Endothelial cell of umbilical vein (primary cell): ENCODE data around the gene NKX2-4. TPM values are rescaled to one million over a fixed set of nuclear protein-coding genes. Genes with fewer than 3 reads are reported as not detected.

Experiments used
- BruUV-seq: library from RNA; stranded (reverse); fragments of 400-500 nt; replicated peaks from 2 replicates; lab custom pipeline; 2021; lab: Mats Ljungman, UMichigan
- CTCF ChIA-PET: fragments of 300-600, 350-600 bp; sonication (Branson Sonifier 250); formaldehyde crosslinking; loops from one replicate; lab custom pipeline; 2021; ENCODE audit warnings: antibody characterized with exemption, inconsistent platforms; lab: Charles Lee
- POLR2A ChIA-PET: fragments of 300-600, 350-600 bp; sonication (Branson Sonifier 250); formaldehyde crosslinking; loops from one replicate; lab custom pipeline; 2021; ENCODE audit warnings: antibody characterized with exemption, inconsistent platforms; lab: Charles Lee
- DNase-seq: peaks from one replicate; pipeline ENCODE4 v3.0.0-alpha.2; 2011; ENCODE audit warnings: low read depth, low spot score
- FAIRE-seq: peaks from 2 replicates; lab custom pipeline; 2011; peaks lifted over from hg19 to GRCh38; lab: Jason Lieb, UNC
- H2AFZ ChIP-seq: 2 replicates; pipeline ENCODE4 v1.6.0; 2012; ENCODE audit warnings: low read depth, low read length, control low read depth, inconsistent platforms
- H3K27ac ChIP-seq: 2 replicates; pipeline ENCODE4 v1.5.1; 2011; ENCODE audit warnings: low read depth, mild to moderate bottlenecking, control low read depth, low read length, moderate library complexity; ENCODE audit not compliant: insufficient read depth
- H3K27me3 ChIP-seq, 2 experiments: 2 replicates each; pipeline versions ENCODE4 v1.6.0 to v1.6.1; 2011; ENCODE audit warnings: low read length in 2 of 2, mixed read lengths in 1 of 2; ENCODE audit not compliant: control insufficient read depth in 2 of 2, insufficient read depth in 2 of 2
- H3K36me3 ChIP-seq, 2 experiments: 2 replicates in 1 of 2; 3 replicates in 1 of 2; pipeline ENCODE4 v1.5.1; 2011; ENCODE audit warnings: low read length in 2 of 2, mild to moderate bottlenecking in 1 of 2, moderate library complexity in 1 of 2; ENCODE audit not compliant: control insufficient read depth in 2 of 2, insufficient read depth in 2 of 2; ENCODE audit errors: extremely low read depth in 1 of 2
- H3K4me1 ChIP-seq: 3 replicates; pipeline ENCODE4 v1.5.1; 2011; ENCODE audit warnings: mild to moderate bottlenecking, low read length; ENCODE audit not compliant: control insufficient read depth, insufficient read depth; ENCODE audit errors: extremely low read depth
- H3K4me2 ChIP-seq: 2 replicates; pipeline ENCODE4 v1.6.1; 2011; ENCODE audit warnings: low read length, control low read depth, mixed read lengths; ENCODE audit not compliant: insufficient read depth
- H3K4me3 ChIP-seq, 3 experiments: fragments of 200-600 bp in 1 of 3; sonication (generic), shearing (Covaris generic) in 1 of 3; replicated peaks in 1 of 3; 2 replicates each; pipeline ENCODE4 v1.5.1; 2011 to 2016; ENCODE audit warnings: control low read depth in 3 of 3, low read length in 3 of 3, mild to moderate bottlenecking in 2 of 3, inconsistent platforms in 1 of 3, low read depth in 1 of 3, moderate library complexity in 1 of 3; ENCODE audit not compliant: insufficient read depth in 1 of 3
- H3K79me2 ChIP-seq: 2 replicates; pipeline ENCODE4 v1.6.0; 2012; ENCODE audit warnings: low read length, inconsistent platforms; ENCODE audit not compliant: control insufficient read depth, insufficient read depth
- H3K9ac ChIP-seq: replicated peaks from 2 replicates; pipeline ENCODE3; 2011; ENCODE audit warnings: low read length, control low read depth; ENCODE audit not compliant: insufficient read depth; ENCODE audit errors: extremely low read depth
- H3K9me1 ChIP-seq: replicated peaks from 3 replicates; pipeline ENCODE4 v1.6.0; 2011; ENCODE audit warnings: mild to moderate bottlenecking, low read length; ENCODE audit not compliant: control insufficient read depth, insufficient read depth; ENCODE audit errors: extremely low read depth
- H3K9me3 ChIP-seq: replicated peaks from 2 replicates; pipeline ENCODE4 v1.5.1; 2012; ENCODE audit warnings: low read length, inconsistent platforms; ENCODE audit not compliant: control insufficient read depth, insufficient read depth
- H4K20me1 ChIP-seq: replicated peaks from 2 replicates; pipeline ENCODE3; 2011; ENCODE audit warnings: mild to moderate bottlenecking, low read length; ENCODE audit not compliant: control insufficient read depth, insufficient read depth; ENCODE audit errors: extremely low read depth
- CTCF ChIP-seq, 2 donors: IDR thresholded peaks; 1 replicate in 1 of 2; 2 replicates in 1 of 2; pipeline ENCODE4 v1.5.1; 2011; ENCODE audit warnings: low read length in 2 of 2, mild to moderate bottlenecking in 2 of 2, moderate library complexity in 2 of 2, control low read depth in 1 of 2, inconsistent platforms in 1 of 2, low read depth in 1 of 2; ENCODE audit not compliant: insufficient read depth in 1 of 2; ENCODE audit errors: extremely low read depth in 1 of 2
- EZH2 ChIP-seq: IDR thresholded peaks from 2 replicates; pipeline ENCODE4 v1.6.1; 2012; ENCODE audit warnings: borderline replicate concordance, low read depth, mild to moderate bottlenecking, moderate library complexity, low read length, inconsistent platforms; ENCODE audit not compliant: severe bottlenecking
- FOS ChIP-seq: IDR thresholded peaks from 2 replicates; pipeline ENCODE4 v1.6.1; 2011; ENCODE audit warnings: mild to moderate bottlenecking, low read length, moderate library complexity, borderline replicate concordance; ENCODE audit not compliant: insufficient read depth
- GATA2 ChIP-seq: IDR thresholded peaks from 2 replicates; pipeline ENCODE4 v1.7.0; 2011; ENCODE audit warnings: low read depth, mild to moderate bottlenecking, moderate library complexity, mixed read lengths, low read length; ENCODE audit not compliant: insufficient read length, insufficient read depth
- JUN ChIP-seq: IDR thresholded peaks from 2 replicates; pipeline ENCODE4 v1.6.1; 2011; ENCODE audit warnings: borderline replicate concordance, low read depth; ENCODE audit not compliant: insufficient read length, insufficient read depth
- MYC ChIP-seq: IDR thresholded peaks from one replicate; pipeline ENCODE4 v1.6.1; 2011; ENCODE audit warnings: mild to moderate bottlenecking, low read depth, low read length
- POLR2A ChIP-seq: IDR thresholded peaks from 2 replicates; pipeline ENCODE4 v1.6.1; 2012; ENCODE audit warnings: low read depth, mild to moderate bottlenecking, control low read depth, low read length
- POLR2AphosphoS5 ChIP-seq: IDR thresholded peaks from 2 replicates; pipeline ENCODE4 v1.6.1; 2012; ENCODE audit warnings: low read depth, mild to moderate bottlenecking, control low read depth, low read length, moderate library complexity; ENCODE audit not compliant: insufficient read depth
- dilution Hi-C: fragments of 300-500 bp; cut with MboI; formaldehyde crosslinking; loops from one replicate; pipeline ENCODE4 v1.15.0; 2019; ENCODE audit warnings: low sequenced_read_pairs; ENCODE audit not compliant: extremely low pct_ligation_motif_present
- intact Hi-C: fragments of 100-400 bp; cut with micrococcal nuclease; formaldehyde crosslinking; loops from one replicate; pipeline ENCODE4 v1.10.0; 2022
- polyA plus RNA-seq, 4 experiments: library from polyadenylated mRNA; depleted of rRNA in 3 of 4; stranded (reverse) in 3 of 4; unstranded in 1 of 4; fragments of >200 nt; gene quantifications; 2 replicates each; pipeline versions ENCODE4 v1.2.1 to v1.2.3, GENCODE V29; 2011 to 2012; ENCODE audit warnings: missing spikeins in 1 of 4
- total RNA-seq: library from RNA; stranded (reverse); gene quantifications from 2 replicates; pipeline ENCODE4 v1.2.3, GENCODE V29; 2021
- TF ChIP-seq, protein P1 (sequence below): IDR thresholded peaks from 2 replicates; pipeline ENCODE4 v1.6.1; 2011; ENCODE audit not compliant: insufficient read depth, insufficient read length

Gene NKX2-4
- total and polyA plus RNA-seq, 2 donors (not counting 3 experiments of a cell fraction or from before 2014, with no cell fraction given): not detected

- CTCF ChIA-PET: interaction anchor here (1.1 kb wide), 1 partner anchor 198 kb away, joined by 4 read pairs; no protein-coding TSS in a partner anchor
- TF ChIP-seq FOS (peak; percentile 57), EZH2 (no peak), CTCF (IDR thresholded peaks at IDR 0.05; ENCODE audit: extremely low read depth in 1 of 2, insufficient read depth in 1 of 2, low read depth in 1 of 2, low read length in 2 of 2) (no peak), GATA2 (peak; percentile 60), MYC (no peak), POLR2A (no peak), JUN (peak; percentile 59), POLR2AphosphoS5 (no peak)
- TF ChIP-seq, protein P1, sequence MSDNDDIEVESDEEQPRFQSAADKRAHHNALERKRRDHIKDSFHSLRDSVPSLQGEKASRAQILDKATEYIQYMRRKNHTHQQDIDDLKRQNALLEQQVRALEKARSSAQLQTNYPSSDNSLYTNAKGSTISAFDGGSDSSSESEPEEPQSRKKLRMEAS: no peak
- Histone ChIP-seq H3K9ac (no peak overlapping the region), H3K4me3 (no peak overlapping the region), H3K4me1 (peaks cover 13% of the 10 kb centered on the region), H3K9me3 (no peaks in the 10 kb centered on the region), H4K20me1 (no peaks in the 10 kb centered on the region), H3K9me1 (no peaks in the 10 kb centered on the region), H2AFZ (peak overlapping the region; percentile 9), H3K4me2 (no peak overlapping the region), H3K27ac (no peak overlapping the region), H3K79me2 (no peaks in the 10 kb centered on the region), H3K36me3 (no peaks in the 10 kb centered on the region), H3K27me3 (no peaks in the 10 kb centered on the region)
- dilution Hi-C loops: no loop called here
- POLR2A ChIA-PET: no interaction called here
- no TSS peak for BruUV-seq
- intact Hi-C loops: no loop called here
- FAIRE-seq (peak; percentile 49), DNase-seq (peak; percentile 55)
Observed at GRCh38 chr20:21433329-21433890, 36.1 kb upstream of the NKX2-4 start.
